HCT116 (cell line): ENCODE data around the gene ZNRF2. TPM values are rescaled to one million over a fixed set of nuclear protein-coding genes. Genes with fewer than 3 reads are reported as not detected.

ENCODE experiments used
- ATAC-seq: fragments of 200-7000 bp; cut with Tn5 transposase; 2 replicates; pipeline ENCODE4 v1.9.1; 2020; ENCODE audit warnings: mild to moderate bottlenecking, moderate library complexity
- BruUV-seq: library from RNA; stranded (reverse); fragments of 400-500 nt; replicated peaks from 2 replicates; lab custom pipeline; 2021; lab: Mats Ljungman, UMichigan
- CTCF ChIA-PET: fragments of 300-600 bp; sonication (Branson Sonifier 250); formaldehyde crosslinking; loops from one replicate; lab custom pipeline; 2021; ENCODE audit warnings: antibody characterized with exemption; lab: Charles Lee
- POLR2A ChIA-PET: fragments of 300-600, 350-600 bp; sonication (Branson Sonifier 250); formaldehyde crosslinking; loops from one replicate; lab custom pipeline; 2021; ENCODE audit warnings: antibody characterized with exemption; lab: Charles Lee
- RAD21 ChIA-PET, 2 experiments: fragments of 300-600 bp; sonication (Branson Sonifier 250); formaldehyde crosslinking; loops; one replicate each; lab custom pipeline; 2023; ENCODE audit warnings: low total read pairs in 2 of 2; ENCODE audit not compliant: uncharacterized antibody in 2 of 2, unreplicated experiment in 2 of 2, low non-redundant PET in 1 of 2; lab: Charles Lee
- DNase-seq: peaks from one replicate; pipeline ENCODE4 v3.0.0-alpha.2; 2010; ENCODE audit warnings: low read depth, low spot score
- H2AFZ ChIP-seq: fragments of 200-600 bp; shearing (Covaris generic), sonication (generic); 2 replicates; pipeline ENCODE4 v1.6.1; 2017; ENCODE audit warnings: low read depth, mixed run types, mixed read lengths, antibody characterized with exemption, low read length; ENCODE audit not compliant: poor library complexity, severe bottlenecking
- H3K27ac ChIP-seq: 2 replicates; pipeline ENCODE4 v1.5.1; 2012; ENCODE audit warnings: low read depth, low read length
- H3K27me3 ChIP-seq: fragments of 200-600 bp; sonication (generic); 2 replicates; pipeline ENCODE4 v1.6.1; 2016; ENCODE audit warnings: mixed run types, low read length, mixed read lengths; ENCODE audit not compliant: insufficient read depth
- H3K36me3 ChIP-seq, 2 experiments: fragments of 200-500 bp in 1 of 2; fragments of 200-600 bp in 1 of 2; sonication (Bioruptor generic) in 1 of 2; sonication (generic) in 1 of 2; 2 replicates each; pipeline versions ENCODE4 v1.5.1 to v1.6.1; 2014 to 2016; ENCODE audit warnings: low read length in 2 of 2, inconsistent platforms in 1 of 2, mixed read lengths in 1 of 2, mixed run types in 1 of 2; ENCODE audit not compliant: insufficient read depth in 2 of 2, control insufficient read depth in 1 of 2
- H3K4me1 ChIP-seq, 2 experiments: fragments of 200-600 bp in 1 of 2; sonication (generic) in 1 of 2; 2 replicates each; pipeline versions ENCODE4 v1.5.1 to v1.6.1; 2012 to 2017; ENCODE audit warnings: low read length in 2 of 2, inconsistent platforms in 1 of 2, mild to moderate bottlenecking in 1 of 2, mixed read lengths in 1 of 2, mixed run types in 1 of 2, moderate library complexity in 1 of 2; ENCODE audit not compliant: insufficient read depth in 2 of 2, control insufficient read depth in 1 of 2
- H3K4me2 ChIP-seq: fragments of 200-600 bp; sonication (generic); 2 replicates; pipeline ENCODE4 v1.6.1; 2017; ENCODE audit warnings: mixed run types, low read length, mixed read lengths
- H3K4me3 ChIP-seq, 2 experiments: fragments of 200-600 bp in 1 of 2; sonication (generic) in 1 of 2; replicated peaks in 1 of 2; 2 replicates each; pipeline ENCODE4 v1.5.1; 2011 to 2016; ENCODE audit warnings: low read length in 2 of 2, control low read depth in 1 of 2, low read depth in 1 of 2, mild to moderate bottlenecking in 1 of 2, mixed read lengths in 1 of 2, mixed run types in 1 of 2
- H3K79me2 ChIP-seq: fragments of 200-600 bp; sonication (generic); 2 replicates; pipeline ENCODE4 v1.6.1; 2017; ENCODE audit warnings: mild to moderate bottlenecking, mixed run types, low read length, moderate library complexity, mixed read lengths; ENCODE audit not compliant: insufficient read depth
- H3K9ac ChIP-seq: fragments of 200-600 bp; sonication (generic); 2 replicates; pipeline ENCODE4 v1.6.1; 2016; ENCODE audit warnings: low read length, mixed read lengths
- H3K9me2 ChIP-seq: fragments of 200-600 bp; sonication (generic), shearing (Covaris generic); 2 replicates; pipeline ENCODE4 v1.6.1; 2017; ENCODE audit warnings: mixed run types, mild to moderate bottlenecking, moderate library complexity; ENCODE audit not compliant: insufficient read depth
- H3K9me3 ChIP-seq, 2 experiments: fragments of 200-500 bp in 1 of 2; fragments of 200-600 bp in 1 of 2; sonication (Bioruptor generic) in 1 of 2; sonication (generic) in 1 of 2; 2 replicates each; pipeline ENCODE4 v1.6.1; 2014 to 2017; ENCODE audit warnings: low read length in 2 of 2, mixed read lengths in 2 of 2, inconsistent platforms in 1 of 2, low read depth in 1 of 2, mild to moderate bottlenecking in 1 of 2, mixed run types in 1 of 2, moderate library complexity in 1 of 2; ENCODE audit not compliant: control insufficient read depth in 1 of 2, insufficient read depth in 1 of 2
- H4K20me1 ChIP-seq: fragments of 200-600 bp; sonication (generic), shearing (Covaris generic); 2 replicates; pipeline ENCODE4 v1.6.1; 2017; ENCODE audit warnings: mixed run types, mild to moderate bottlenecking, moderate library complexity; ENCODE audit not compliant: insufficient read depth
- ATF3 ChIP-seq: IDR thresholded peaks from 2 replicates; pipeline ENCODE4 v1.6.1; 2012
- CBX3 ChIP-seq: IDR thresholded peaks from 2 replicates; pipeline ENCODE4 v1.6.1; 2012; ENCODE audit warnings: low read depth
- CEBPB ChIP-seq: IDR thresholded peaks from 2 replicates; pipeline ENCODE4 v1.6.1; 2012; ENCODE audit warnings: low read depth
- CTCF ChIP-seq, 3 experiments: fragments of 200-600 bp in 1 of 3; sonication (generic) in 1 of 3; IDR thresholded peaks in 2 of 3; conservative IDR thresholded peaks in 1 of 3; 2 replicates each; pipeline ENCODE4 v1.5.1; 2012 to 2017; ENCODE audit warnings: low read depth in 2 of 3, low read length in 2 of 3, antibody characterized with exemption in 1 of 3, borderline replicate concordance in 1 of 3, control low read depth in 1 of 3, mild to moderate bottlenecking in 1 of 3, mixed read lengths in 1 of 3, mixed run types in 1 of 3, moderate library complexity in 1 of 3; ENCODE audit not compliant: insufficient read depth in 1 of 3
- EGR1 ChIP-seq: IDR thresholded peaks from 2 replicates; pipeline ENCODE4 v1.6.1; 2012; ENCODE audit warnings: low read depth
- ELF1 ChIP-seq: IDR thresholded peaks from 2 replicates; pipeline ENCODE4 v1.6.1; 2012; ENCODE audit warnings: low read depth, borderline replicate concordance
- EZH2 ChIP-seq: fragments of 200-600 bp; sonication (generic); IDR thresholded peaks from 2 replicates; pipeline ENCODE4 v1.6.1; 2017; ENCODE audit warnings: antibody characterized with exemption, mixed run types
- FOSL1 ChIP-seq: IDR thresholded peaks from 2 replicates; pipeline ENCODE4 v1.6.1; 2012; ENCODE audit warnings: low read depth
- JUND ChIP-seq: IDR thresholded peaks from 2 replicates; pipeline ENCODE4 v1.6.1; 2012
- POLR2A ChIP-seq: IDR thresholded peaks from 2 replicates; pipeline ENCODE4 v1.7.0; 2011; ENCODE audit warnings: borderline replicate concordance; ENCODE audit not compliant: insufficient read depth, insufficient read length; ENCODE audit errors: extremely low read depth
- RAD21 ChIP-seq: IDR thresholded peaks from 2 replicates; pipeline ENCODE4 v1.6.1; 2012; ENCODE audit warnings: low read depth, mild to moderate bottlenecking
- REST ChIP-seq: IDR thresholded peaks from 2 replicates; pipeline ENCODE4 v1.6.1; 2012; ENCODE audit warnings: low read depth
- SP1 ChIP-seq: IDR thresholded peaks from 2 replicates; pipeline ENCODE4 v1.6.1; 2012; ENCODE audit warnings: low read depth
- TCF7L2 ChIP-seq: IDR thresholded peaks from 2 replicates; pipeline ENCODE4 v1.7.0; 2011; ENCODE audit warnings: borderline replicate concordance, inconsistent platforms; ENCODE audit not compliant: insufficient read depth, insufficient read length; ENCODE audit errors: extremely low read depth
- YY1 ChIP-seq: IDR thresholded peaks from 2 replicates; pipeline ENCODE4 v1.6.1; 2011; ENCODE audit warnings: low read length, low read depth, moderate library complexity, mild to moderate bottlenecking; ENCODE audit not compliant: insufficient replicate concordance; ENCODE audit errors: extremely low read depth
- ZBTB33 ChIP-seq: IDR thresholded peaks from 2 replicates; pipeline ENCODE4 v1.6.1; 2011; ENCODE audit warnings: mild to moderate bottlenecking, low read length, moderate library complexity; ENCODE audit not compliant: insufficient replicate concordance; ENCODE audit errors: extremely low read depth
- ZFX ChIP-seq: fragments of 450-650 bp; IDR thresholded peaks from 2 replicates; pipeline ENCODE4 v1.6.1; 2017
- intact Hi-C: fragments of 100-400 bp; cut with micrococcal nuclease; formaldehyde crosslinking; loops from 2 replicates; pipeline ENCODE4 v1.10.0; 2022
- total RNA-seq: library from RNA; stranded (reverse); gene quantifications from one replicate; pipeline ENCODE4 v1.2.1, GENCODE V29; 2021; ENCODE audit not compliant: unreplicated experiment

ZNRF2 gene
- total RNA-seq, 1 experiment from 2014 or later, result 10.2 TPM

- no peaks in the 10 kb centered on the region for H3K27me3 ChIP-seq
- H3K4me3 ChIP-seq, result no peak overlapping the region
- H3K4me2 ChIP-seq, result no peak overlapping the region
- POLR2A ChIA-PET, result no interaction called here
- H2AFZ ChIP-seq, result no peak overlapping the region
- intact Hi-C loops, result no loop called here
- BruUV-seq, result no TSS peak
- TF ChIP-seq POLR2A (no peak), ATF3 (no peak), ZFX (no peak), JUND (no peak), CEBPB (no peak), RAD21 (no peak), FOSL1 (no peak), EGR1 (no peak), ELF1 (no peak), ZBTB33 (no peak), SP1 (no peak), REST (no peak), YY1 (no peak), EZH2 (no peak), CBX3 (no peak), CTCF (IDR thresholded peaks at IDR 0.05 in 2 of 3, conservative IDR thresholded peaks at IDR 0.05 in 1 of 3; ENCODE audit: borderline replicate concordance in 1 of 3, insufficient read depth in 1 of 3, low read depth in 2 of 3, low read length in 2 of 3) (no peak), TCF7L2 (no peak)
- no peak overlapping the region for H3K27ac ChIP-seq
- no peaks in the 10 kb centered on the region for H3K36me3 ChIP-seq
- no peaks in the 10 kb centered on the region for H3K9me3 ChIP-seq
- no peak overlapping the region for H3K9ac ChIP-seq
- no peaks in the 10 kb centered on the region for H3K9me2 ChIP-seq
- H4K20me1 ChIP-seq, result no peaks in the 10 kb centered on the region; the same call in 1 of the 2 replicates
- RAD21 ChIA-PET, result no interaction called here
- DNase-seq, result no peak
- CTCF ChIA-PET, result no interaction called here
- peaks cover 3 to 6% of the 10 kb centered on the region in 2 experiments; a peak in 3 of 4 replicates for H3K4me1 ChIP-seq
- H3K79me2 ChIP-seq, result no peaks in the 10 kb centered on the region
- no peak for ATAC-seq
Measured at GRCh38 chr7:30280631-30281030, 3.8 kb upstream of the ZNRF2 start.
